GM18526 (cell line): Measurements from ENCODE around the gene ZGLP1.

Experiments used
- POLR2A ChIP-seq: IDR thresholded peaks from 3 replicates; pipeline ENCODE4 v1.6.1; 2011; ENCODE audit not compliant: insufficient read length; ENCODE audit errors: extremely low read depth

The ZGLP1 gene

GRCh38 chr19:10258080-10258710, 51.4 kb downstream of the ZGLP1 start:
- TF ChIP-seq POLR2A: no peak

GRCh38 chr19:10256970-10257615, 52.5 kb downstream of the ZGLP1 start:
- TF ChIP-seq POLR2A: no peak

- TF ChIP-seq POLR2A: no peak
Measured at GRCh38 chr19:10256551-10256950, 53.1 kb downstream of the ZGLP1 start.

GRCh38 chr19:10255358-10255757, 54.3 kb downstream of the ZGLP1 start:
- no peak for TF ChIP-seq POLR2A
